Hematopoietic multipotent progenitor cell treated with erythropoietin and hydrocortisone succinate and interleukin-3 and kit ligand, for 17 days (in vitro differentiated cells): ENCODE measurements around the gene PNMA6E.

Source experiments
- DNase-seq: peaks from one replicate; pipeline ENCODE4 v3.0.0-alpha.2; 2015; ENCODE audit warnings: low spot score

The PNMA6E gene

DNA sequence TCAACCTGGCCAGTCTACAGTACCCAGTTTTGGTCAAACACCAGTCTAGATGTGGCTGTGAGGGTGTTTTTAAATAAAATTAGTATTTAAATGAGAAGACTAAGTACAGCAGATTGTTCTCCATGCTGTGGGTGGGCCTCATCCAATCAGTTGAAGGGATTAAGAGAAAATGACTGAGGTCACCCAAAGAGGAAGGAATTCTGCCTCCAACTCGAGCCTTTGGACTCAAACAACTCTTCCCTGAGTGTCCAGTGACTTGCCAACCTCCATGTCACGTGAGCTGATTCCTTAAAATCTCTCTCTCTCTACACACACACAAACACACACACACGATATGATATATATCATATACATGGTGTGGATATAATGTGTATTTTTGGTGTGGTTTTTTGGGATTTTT is 34.7 kb upstream of the PNMA6E start:
- no peak for DNase-seq

- DNase-seq, result no peak
Measured at GRCh38 chrX:153434801-153435200, 33.7 kb upstream of the PNMA6E start.

DNA sequence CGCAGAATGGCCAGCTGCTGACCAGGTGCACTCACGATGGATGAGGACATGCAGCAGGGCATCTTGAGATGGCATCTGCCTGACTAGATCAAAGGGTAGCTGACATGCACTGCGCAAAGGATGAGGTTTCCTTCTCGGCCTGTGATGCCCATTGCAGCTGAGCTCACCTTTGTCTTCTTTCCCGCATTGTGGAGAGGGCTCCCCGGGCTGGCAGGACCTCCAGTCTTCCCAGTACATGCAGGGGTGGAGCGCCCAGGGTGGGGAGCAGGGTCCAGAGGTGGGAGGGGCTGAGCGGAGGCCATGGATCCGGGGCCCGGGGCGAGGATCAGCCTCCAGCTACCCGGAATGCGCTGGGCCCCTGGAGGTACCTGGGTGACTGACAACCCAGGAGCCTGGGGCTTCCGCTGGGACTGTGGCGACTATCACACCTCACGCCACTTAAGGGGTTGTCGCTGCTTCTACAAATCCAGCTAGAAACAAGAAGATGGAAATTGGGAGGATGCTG is 32.7 kb upstream of the PNMA6E start:
- DNase-seq, result no peak

DNA sequence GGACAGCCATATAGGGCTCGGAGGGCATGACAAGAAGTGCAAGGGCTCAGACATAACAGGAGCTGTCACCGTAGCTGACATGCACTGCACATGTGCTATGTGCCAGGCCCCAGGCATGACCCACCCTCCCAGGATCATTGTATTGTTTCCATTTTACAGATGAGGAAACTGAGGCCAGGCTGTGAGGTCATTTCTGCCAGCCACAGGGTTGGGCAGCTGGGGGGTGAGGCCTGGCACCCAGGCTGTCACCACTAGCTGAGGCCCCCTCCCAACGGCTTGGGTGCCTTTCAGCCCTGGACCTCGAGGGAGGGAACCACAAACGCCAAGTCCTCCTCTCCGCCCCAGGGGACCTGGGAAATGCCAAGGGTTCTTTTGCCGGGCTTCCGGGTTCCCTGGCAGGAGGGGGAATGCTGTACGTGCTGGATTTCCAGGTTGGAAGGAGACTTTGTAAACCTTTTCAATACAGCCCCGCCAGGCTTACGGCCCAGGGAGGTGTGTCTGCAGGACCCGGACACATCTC is 32.1 kb upstream of the PNMA6E start:
- DNase-seq, result no peak

- no peak for DNase-seq
Measured at GRCh38 chrX:153430796-153431195, 29.6 kb upstream of the PNMA6E start.

DNA sequence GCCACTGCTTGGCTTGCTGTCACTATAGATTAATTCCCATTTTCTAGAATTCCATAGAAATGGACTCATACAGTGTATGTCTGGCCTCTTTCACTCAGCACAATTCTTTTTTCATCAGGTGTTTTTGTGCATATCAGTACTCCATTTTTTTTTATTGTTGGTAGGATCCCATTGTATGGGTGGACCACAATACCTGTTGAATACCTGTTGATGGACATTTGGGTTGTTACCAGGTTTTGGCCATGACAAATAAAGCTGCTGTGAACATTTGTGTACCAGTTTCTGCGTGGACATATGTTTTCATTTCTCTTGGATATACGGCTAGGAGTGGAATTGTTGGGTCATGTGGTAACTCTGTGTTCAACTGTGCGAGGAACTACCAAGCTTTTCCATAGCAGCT is 25.1 kb upstream of the PNMA6E start:
- DNase-seq, result no peak

DNA sequence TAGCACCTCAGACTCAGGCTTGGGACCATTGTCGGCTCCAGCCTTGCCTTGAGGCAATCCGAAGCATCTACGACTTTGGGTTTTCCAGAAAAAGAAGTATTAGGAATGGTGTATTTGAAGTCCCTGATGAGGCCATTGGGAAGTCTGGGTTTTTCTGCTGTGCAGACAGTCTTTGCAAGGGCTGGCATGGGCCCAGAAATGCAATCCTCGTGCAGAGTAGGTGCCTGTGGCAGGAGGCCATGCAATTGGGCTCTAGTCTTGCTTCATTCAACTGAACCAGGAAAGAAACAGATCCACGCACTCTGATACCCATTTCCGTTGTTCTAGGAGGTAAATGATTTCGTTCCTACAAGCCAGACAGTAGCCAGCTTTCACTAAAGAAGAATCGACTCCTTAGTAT is 22.5 kb upstream of the PNMA6E start:
- DNase-seq, result no peak

DNA sequence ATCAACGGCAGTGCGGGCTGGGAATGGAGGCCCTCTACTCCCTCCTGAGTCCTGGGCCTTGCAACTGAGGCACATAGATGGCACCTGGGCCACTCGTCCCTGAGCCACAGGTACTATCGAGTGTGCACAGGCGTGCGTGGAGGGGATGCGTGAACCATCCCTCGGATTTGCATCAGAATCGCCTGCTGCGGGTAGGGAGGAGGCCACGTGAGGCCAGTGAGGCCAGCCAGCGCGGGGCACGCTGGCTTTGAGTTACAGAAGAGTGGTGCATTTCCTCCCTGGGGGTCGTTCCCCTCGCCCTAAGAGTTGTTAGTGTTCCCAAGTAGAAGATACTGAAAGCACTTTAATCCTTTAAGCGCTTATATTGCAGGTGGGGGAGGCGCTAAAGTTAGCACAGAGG is 20.7 kb upstream of the PNMA6E start:
- DNase-seq, result no peak

- no peak for DNase-seq
Measured at GRCh38 chrX:153420851-153421599, 19.9 kb upstream of the PNMA6E start.

DNA sequence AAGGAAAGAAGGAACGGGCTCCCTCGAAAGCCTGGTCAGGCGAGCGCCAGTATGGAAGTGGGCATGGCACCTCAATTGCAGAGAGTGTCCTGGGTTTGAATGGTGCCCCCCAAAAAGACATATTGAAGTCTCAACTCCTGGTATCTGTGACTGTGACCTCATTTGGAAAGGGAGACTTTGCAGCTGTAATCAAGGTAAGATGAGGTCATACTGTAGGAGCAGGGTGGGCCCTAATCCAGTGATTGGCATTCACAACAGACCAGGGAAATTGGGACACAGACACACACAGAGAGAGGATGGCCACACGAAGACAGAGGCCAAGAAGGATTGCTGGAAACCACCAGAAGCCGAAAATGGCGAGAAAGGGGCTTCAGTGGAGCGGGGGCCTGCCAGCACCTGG is 16.5 kb upstream of the PNMA6E start:
- DNase-seq, result no peak

DNA sequence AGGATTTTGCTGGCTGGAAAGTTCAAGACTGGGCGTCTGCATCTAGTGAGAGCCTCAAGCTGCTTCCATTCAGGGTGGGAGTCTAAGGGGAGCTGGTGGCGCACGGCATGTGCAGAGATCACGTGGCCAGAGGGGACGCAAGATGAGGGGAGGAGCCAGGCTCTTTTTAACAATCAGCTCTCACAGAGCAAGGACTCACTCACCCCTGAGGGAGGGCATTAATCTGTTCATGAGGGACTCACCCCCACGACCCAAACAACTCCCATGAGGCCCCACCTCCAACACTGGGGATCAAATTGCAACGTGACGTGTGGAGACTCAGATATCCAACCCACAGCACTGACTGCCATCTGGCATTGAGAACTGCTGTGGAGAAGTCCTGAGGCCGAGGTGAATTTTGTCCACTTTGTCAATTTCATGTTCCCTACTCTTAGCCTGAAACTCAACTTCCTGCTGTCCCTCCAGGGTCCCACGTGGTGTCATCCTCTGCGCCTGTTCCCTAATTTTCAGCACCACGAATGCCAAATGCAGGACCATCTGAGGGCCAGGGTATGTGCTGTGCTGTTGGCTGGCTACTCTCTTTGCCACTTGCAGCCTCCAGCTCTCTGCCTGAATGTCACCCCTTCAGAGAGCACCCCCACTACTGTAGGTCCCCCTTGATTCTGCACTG is 15.8 kb upstream of the PNMA6E start:
- DNase-seq, result no peak

DNA sequence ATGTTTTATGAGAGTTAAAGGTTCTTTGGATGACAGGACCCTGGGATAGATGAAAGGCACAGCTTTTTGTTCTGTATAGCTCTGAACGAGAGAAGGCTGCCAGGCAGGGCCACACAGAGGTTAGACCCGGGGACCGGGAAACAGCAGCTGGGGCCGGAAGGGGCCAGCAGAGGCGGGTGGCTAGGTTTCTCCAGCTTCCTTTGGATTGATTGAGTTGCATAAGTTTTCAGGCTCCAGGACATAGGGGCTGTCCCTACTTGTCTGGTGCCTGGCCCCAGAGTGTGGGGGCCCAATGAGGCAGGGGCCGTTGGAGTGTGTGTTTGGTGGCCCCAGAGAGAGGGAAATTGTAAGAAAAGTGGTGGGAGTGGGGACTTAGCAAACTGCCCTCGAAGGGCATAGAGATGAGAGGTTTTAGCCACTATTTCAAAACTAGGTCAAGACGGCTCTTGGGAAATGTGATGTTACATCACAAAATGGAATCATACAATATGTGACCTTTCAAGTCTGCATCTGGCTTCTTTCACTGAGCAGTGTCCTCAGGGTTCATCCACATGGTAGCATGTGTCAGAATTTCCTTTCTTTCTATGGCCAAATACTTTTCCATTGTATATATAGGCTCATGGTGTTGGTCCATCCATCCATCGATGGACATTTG is 13.8 kb upstream of the PNMA6E start:
- no peak for DNase-seq

DNA sequence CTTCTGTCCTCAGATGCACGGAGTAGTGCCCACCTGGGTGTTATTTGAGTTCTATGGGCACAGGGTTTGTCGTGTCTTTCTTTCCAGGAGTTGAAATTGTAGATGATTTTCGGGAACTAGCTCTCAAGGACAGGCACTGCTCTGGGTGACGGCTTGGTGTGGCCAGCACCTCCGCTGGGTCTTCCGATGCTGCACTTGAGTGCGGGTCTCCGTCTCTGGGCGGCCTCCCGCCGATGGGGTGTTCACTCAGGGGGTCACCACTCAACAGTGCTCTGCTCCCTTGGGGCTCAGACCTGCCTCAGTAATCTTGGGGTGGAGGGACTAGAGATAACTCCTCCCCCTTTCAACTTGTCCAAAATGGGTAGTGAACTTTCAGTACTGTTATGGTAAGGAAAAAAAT is 12.6 kb upstream of the PNMA6E start:
- DNase-seq, result no peak

DNA sequence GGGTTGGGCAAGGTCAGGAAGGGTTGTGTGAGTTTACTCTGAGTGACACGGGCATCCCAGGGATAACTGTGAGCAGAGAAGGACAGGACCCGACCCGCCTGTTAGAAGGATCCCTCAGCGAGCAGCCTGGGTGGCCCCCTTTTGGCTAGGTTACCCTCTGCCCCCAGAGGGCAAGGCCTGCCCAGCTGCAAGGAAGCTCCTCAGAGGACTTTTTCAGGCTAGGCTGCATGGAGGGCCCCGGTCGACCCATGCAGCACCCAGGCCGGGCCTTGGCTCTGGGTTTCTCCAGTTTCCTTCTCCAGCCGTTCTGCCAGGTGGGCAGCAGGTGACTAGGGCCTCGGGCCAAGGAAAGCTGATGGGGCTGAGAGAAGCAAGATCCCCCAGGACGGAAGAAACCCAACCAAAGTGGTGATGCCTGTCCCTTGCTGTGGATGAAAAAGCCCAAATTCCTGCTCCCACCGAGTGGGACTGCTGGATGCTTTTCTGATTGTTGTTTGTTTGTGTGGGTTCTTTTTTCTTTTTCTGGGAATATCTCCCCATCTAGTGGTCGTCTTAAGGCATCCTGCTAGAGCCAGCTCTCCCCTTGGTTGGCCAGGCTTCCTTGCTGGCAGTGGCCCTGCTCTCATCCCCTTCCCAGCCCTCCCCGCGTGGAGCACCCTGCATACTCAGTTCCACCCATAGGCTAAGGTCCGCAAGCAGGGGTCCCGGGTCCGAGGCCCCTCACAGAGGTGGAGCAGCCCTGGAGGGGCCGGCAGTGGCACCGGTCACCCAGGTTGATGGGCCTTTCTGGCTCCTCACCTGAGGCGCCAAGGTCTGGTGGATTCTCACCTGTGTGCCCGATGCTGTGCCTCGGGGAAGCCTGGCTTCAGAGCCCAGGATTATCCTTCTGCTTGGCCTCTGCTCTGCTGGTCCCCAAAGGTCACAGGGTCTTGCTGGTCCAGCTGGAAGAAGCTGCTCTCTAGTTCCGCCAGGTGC is 11.9 kb upstream of the PNMA6E start:
- no peak for DNase-seq

GRCh38 chrX:153411988-153412574 is 10.9 kb upstream of the PNMA6E start:
- DNase-seq, result no peak

- no peak for DNase-seq
Measured at GRCh38 chrX:153411255-153411987, 10.3 kb upstream of the PNMA6E start, which contains the start of gene ZFP92. Gene ZFP92 (plus strand): TSS chrX:153411472. CDS start chrX:153418323, 6,851 bp downstream.

- no peak for DNase-seq
Measured at GRCh38 chrX:153410888-153411254, 9.7 kb upstream of the PNMA6E start.

GRCh38 chrX:153410373-153410772 is 9.2 kb upstream of the PNMA6E start:
- DNase-seq, result no peak

DNA sequence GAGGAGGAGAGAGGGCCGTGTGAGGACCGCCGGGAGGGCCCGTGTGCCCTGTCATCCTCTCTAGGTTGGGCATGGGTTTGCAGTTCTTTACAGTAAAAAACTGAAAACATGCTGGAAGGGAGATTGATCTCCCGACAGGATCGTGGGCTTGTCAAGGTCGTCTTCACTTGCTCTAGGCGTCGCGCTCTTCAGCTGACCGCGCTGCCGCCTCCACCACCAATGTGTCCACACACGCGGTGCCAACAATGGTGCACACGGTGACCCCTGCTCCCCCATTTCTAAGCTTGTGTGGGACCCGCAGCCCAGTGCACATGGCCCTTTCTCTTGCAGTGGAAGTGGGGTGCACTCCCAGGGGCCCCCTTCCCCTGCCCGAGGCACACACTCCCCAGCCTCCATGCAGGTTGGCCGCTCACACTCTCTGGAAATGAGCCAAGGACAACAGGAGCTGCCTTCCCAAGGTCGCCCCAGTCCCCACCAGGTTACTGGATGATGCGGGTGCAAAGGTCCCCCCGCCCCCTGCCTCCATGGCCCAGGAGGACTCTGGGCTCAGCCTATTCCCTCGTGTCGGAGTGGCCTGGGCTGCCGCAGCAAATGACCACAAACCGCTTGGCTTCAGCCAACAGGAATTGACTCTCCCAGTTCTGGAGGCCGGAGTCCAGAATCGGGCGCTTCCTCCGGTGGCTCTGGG is 8.4 kb upstream of the PNMA6E start:
- no peak for DNase-seq

DNA sequence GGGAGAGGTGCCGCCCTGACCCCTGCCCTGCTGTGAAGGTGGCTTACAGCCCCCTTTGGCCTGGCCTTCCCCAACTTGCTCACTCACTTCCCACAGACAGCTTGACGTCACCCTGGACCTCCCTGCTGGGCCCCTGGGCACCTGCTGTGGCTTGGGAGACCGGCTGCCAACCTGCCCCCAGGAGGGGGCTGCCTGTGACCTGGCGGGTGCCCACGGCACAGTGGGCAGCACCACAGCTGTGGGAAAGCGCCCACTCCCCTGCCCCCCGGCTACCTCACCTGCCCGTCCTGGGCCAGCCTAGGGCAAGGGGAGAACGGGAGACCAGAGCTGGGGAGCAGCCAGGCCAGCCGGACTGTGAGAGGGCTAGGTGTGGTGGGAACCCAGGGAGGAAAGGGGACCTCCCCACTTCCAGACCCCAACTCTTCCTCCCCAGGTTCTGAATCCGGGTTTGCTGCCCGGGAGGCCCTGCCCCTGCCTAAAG is 7.8 kb upstream of the PNMA6E start:
- DNase-seq, result no peak
